D341Med (cell line): Measurements from ENCODE around the gene ACTL6A.
A peak's percentile ranks its signal among the peaks of the same experiment; 100 is the strongest.
"Not testable (repeated sequence)": the region's sequence is repeated elsewhere in the genome, so short reads cannot be mapped to it uniquely, and the experiment has no call there.

Experiments
- DNase-seq: peaks from one replicate; pipeline ENCODE4 v3.0.0; 2012; ENCODE audit warnings: low spot score

The ACTL6A gene

DNA sequence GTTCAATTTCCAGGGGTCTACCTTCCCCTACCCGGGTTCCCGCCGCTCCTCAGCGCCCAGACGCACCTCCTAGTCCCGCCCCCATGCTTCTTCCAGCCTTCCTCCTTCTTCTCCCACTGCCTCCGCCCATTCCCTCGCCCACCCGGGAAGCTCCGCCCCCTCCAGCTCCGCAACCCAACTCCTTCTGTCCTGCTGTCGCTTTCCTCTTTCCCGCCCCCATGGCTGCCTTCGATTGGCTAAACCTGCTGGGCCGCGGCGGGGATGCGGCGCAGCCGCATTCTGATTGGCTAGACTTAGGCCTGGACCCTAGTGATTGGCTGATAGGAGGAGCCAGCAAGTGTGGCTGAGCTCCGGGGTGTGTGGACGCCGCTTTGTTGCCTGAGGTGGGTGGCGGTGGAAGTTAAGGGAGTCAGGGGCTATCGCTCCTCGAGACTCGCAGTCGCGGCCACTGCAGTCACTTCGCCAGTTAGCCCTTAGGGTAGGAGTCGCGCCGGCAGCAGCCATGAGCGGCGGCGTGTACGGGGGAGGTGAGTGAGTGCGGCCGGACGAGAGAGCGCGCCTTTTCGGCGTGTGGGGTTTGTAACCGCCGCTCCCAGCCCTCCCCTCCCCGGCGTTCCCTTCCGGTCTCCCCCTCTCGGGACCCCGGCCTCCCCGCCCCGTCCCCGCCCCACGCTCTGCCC, at the start of gene ACTL6A:
Gene ACTL6A, plus strand, starts transcription at position 336 of the 680 bp plus-strand sequence. Its CDS starts 167 bp downstream, at position 503.
- DNase-seq, result peak; percentile 99

DNA sequence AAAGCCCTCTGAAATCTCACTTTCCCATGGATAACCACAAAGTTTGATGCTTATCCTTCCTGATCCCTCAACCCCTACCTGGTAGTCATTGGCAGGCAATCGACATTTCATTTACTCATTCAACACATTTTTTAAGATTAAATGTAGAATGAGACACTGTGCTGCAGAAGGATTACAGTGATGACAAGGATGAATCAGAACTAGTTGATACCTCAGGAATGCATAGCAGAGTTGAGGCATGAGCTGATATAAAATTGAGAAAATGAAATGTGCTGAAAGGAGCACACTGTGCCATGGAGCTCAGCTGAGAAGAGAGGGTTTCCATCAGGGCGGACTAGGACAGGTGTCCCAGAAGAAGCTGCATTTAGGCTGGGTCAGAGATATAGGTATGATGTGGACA, 48.9 kb upstream of the ACTL6A start:
- no peak for DNase-seq

DNA sequence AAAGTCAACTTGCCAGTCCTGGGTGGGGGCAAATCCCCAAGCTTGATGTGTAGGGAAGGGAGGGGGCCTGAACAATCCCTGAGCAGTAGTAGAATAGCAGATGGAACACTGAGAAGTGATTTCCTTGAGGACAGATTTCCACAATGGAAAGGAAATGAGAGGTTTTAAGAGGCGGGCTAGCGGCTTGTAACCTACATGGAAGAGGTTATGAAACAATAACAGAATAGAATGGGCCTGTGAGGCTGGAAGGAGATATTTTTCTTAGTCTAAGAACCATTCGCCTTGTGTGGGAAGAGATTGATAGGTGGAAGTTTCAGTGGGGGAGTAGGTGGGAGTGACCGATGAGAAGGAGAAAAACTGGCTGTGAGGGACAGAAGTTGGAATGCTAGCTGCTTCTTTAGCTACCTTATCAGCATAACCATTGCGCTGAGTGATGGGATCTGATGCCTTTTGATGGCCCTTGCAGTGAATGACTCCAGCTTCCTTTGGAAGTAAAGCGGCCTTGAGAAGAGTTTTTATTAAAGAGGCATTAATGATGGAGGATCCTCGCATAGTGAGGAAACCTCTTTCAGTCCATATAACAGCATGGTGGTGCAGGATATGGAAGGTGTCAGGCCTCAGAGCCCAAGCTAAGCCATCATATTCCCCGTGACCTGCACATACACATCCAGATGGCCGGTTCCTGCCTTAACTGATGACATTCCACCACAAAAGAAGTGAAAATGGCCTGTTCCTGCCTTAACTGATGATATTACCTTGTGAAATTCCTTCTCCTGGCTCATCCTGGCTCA, 46.1 kb upstream of the ACTL6A start:
- not testable (repeated sequence) for DNase-seq

DNA sequence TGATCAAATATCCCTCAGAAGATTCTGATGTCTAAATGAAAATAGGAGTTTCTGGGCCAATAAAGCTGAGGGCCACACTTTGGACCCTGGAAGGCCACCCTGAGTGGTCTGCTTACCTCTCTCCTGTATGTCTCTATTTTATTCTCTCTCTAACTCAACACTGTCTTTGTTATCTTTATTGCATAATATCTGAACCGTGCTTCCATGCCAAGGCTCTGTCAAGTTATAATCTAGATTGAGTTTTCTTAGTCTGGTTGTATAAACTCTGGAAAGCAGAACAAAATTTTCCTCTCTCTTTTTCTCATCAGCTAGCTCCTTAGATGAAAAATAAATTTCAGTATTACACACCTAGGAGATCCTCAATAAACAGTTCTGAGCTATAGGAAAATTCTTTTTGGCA, 36.2 kb upstream of the ACTL6A start:
- no peak for DNase-seq

DNA sequence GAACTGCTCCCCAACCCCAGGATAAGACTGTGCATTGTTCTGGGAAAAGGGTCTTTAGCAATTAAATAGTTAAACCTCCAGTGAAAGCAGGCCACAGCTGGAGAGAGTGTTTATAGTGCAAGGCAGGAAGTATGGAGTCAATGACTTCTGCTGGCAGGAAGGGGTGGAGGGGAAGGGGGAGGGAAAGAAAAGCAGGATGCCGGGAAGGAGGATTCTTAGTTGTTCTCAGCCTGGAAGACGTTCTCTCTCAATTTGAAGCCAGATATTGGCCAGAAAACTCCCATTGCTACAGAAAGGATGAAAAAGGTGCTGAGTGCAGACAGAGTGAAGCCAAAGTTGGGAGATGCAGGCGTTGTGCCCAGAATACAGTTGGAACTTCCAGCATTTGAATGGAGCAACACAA, 35.7 kb upstream of the ACTL6A start:
- no peak for DNase-seq

DNA sequence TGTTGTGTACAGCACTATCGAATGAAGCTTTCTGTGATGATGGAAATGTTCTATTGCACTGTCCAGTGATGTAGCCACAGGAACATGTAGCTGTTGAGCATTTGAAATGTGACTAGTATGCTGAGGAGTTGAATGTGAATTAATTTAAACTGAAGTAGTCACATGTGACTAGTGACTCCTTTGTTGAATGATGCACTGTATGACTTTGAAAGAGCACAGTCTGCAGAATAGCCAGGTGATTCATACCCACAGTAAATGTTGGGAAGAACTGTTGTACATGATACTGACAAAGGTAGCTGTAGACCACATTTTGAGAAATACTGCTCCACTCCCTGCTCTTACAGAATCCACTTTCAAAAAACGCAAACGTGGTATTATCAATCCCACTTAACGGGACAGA, 34.0 kb upstream of the ACTL6A start:
- no peak for DNase-seq

DNA sequence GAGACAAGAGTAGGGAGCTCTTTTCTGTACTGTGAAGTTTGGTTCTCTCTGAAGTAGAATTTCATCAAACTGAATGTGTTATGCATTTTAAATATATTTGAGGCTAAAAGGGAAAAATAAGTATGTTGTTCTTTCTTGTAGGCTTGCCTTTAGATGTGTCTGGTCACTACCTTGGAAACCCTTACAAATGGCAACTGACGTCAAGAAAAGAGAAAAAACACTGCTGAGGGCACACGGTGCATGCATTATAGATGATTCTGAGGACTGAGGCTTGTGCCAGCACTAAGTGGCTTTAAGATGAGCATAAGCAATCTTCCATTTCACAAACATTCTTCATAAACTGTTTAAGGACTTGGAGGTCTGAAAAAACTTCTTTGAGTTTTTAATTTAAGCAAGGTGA, 31.1 kb upstream of the ACTL6A start:
- DNase-seq, result no peak

DNA sequence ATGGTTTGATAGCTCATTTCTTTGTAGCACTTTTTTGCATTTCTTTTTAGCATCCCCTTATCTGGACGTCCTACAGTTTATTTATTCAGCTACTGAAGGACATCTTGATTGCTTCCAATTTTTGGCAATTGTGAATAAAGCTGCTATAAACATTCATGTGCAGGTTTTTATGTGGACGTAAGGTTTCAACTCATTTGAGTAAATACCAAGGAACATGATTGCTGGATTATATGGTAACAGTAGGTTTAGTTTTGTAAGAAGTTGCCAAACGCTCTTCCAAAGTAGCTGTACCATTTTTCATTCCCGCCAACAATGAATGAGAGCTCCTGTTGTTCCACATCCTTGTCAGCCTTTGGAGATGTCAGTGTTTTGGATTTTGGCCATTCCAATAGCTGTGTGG, 29.5 kb upstream of the ACTL6A start:
- DNase-seq, result no peak

DNA sequence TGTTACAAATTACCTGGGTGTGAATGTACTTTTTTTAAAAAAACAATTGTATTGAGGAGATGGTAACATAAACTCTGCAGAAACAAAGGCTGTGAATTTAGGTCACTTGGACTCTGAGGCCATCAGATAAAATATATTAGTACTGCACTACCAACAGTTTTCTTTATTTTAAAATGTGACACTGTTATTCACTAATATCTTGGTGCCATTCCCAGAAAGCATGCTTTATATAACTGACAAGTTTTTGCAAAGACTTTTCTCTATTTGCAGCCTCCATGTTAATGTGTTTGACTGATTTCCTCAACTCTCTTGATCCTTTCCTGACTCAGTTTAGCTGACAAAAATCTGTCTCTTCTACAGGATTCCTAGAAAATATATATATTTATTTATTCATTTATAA, 26.5 kb upstream of the ACTL6A start:
- DNase-seq, result no peak

DNA sequence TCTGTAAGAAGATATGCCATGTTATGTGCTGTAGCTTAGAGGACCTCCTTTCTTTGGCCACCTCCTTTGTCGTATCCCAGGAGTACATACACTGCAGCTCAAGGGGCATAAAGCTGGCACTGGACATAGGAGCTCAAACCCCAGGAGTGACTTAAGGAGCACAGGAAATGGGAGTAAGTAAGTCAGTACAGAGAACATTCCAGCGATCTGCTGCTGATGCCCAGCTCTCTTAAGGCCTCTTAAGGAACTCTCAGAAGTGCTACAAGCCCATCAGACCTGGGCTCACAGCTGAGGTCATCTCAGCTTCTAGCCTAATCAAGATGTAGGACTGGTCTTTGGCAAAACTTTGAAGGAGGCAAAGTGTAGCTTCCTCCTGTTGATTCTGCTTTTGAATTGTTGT, 21.6 kb upstream of the ACTL6A start:
- DNase-seq, result no peak

DNA sequence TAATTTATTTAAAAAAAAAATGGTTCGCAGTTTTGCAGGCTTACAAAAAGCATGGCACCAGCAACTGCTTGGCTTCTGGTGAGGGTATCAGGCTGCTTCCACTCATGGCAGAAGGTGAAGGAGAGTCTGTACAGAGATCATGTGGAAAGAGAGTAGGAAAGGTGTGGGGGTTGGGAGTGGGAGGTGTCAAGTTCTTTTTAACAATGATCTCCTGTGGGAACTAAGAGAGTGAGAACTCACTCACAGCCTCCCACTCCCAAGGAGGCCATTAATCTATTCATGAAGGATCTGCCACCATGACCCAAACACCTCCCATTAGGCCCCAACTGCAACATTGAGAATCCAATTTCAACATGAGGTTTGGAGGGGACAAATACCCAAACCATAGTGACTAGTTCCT, 21.1 kb upstream of the ACTL6A start:
- no peak for DNase-seq

DNA sequence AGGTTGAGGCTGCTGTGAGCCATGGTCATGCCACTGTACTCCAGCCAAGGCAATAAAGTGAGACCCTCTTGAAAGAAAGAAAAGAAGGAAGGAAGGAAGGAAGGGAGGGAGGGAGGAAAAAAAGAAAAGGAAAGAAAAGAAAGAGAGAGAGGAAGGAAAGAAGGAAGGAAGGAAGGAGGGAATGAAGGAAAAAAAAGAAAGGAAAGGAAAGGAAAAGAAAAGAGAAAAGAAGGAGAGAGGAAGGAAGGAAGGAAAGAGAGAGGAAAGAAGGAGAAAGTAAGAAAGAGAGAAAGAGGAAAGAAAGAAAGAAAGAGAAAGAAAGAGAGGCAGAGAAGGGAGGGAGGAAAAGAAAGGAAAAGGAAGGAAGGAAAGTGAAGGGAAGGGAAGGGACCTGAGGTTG, 20.4 kb upstream of the ACTL6A start:
- no peak for DNase-seq

DNA sequence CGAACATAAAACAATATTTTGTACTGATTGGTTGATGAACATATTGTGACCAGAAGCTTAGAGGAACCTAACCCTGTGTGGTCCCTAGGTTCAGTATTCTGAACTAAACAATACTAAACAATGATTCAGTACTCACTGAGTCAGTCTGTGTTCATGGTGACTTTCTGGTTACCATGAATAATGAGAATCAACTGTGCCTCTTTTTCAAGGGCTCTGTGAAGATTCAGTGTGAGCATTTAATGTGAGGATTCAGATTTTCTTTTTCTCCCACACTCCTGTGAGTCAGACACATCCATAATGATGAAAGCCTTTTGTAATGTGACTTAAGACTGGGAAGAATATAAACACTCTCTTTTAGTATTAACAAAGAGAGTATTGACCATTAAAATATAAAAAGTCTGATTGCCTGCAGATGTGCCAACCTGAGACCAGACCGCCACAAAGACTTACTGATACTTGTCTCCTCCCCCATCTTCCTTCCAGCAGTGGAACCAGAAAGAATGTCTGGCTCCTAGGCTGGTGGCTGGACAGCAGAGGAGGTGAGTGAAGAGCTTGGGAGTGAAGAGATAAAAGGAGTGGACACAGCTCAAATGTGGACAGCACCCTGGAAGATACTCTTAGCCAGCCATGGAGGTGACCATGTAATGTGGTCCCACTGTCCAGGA, 17.6 kb upstream of the ACTL6A start:
- DNase-seq, result no peak

DNA sequence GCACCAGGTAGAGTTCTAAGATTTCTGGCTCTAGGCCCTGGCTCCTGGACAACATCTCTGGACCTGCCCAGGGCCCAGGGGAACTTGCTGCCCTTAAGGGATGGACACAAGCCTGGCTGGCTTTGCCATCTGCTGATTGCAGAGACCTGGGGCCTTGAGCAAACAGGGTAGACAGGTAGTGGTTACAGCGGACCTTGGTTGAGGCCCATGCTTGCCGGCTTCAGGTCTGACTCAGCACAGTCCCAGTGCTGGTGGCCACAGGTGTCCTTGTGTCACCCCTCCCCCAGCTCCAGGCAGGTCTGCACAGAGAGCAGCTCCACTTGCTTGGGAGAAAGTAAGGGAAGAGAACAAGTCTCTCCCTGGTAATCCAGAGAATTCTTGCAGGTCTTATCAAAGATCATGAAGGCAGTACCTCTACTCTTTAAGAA, 15.9 kb upstream of the ACTL6A start:
- DNase-seq, result no peak

DNA sequence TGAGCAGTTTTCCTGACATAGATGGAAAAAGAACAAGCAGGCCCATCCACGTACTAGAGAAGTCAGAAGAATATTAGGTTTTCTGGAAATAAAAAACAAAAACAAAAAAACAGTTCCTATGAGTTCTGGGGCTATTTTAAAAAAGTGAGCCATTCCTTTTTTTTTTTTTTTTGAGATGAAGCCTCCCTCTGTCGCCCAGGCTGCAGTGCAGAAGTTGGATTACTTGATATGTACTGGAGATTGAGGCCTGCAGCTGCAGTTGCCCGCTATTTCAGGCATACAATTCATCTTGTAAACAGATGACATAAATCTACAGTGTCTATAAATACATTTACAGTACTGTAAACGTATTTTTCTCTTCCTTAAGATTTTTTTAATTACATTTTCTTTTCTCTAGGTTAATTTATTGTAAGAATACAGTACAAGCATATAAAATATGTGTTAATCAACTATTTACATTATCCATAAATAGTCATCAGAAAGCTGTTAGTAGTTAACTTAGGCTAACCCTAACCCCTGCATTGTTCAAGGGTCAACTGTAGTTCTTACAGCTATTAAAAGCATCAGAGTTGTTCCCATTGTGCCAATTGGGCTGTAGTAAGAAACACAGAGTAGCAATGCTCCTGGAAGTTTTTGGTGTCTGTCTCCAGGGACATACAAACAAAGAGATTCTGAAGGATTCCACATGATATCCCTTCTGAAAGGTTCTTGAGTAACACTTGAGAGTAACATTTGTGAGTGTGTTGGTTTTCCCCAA, 11.2 kb upstream of the ACTL6A start:
- no peak for DNase-seq

DNA sequence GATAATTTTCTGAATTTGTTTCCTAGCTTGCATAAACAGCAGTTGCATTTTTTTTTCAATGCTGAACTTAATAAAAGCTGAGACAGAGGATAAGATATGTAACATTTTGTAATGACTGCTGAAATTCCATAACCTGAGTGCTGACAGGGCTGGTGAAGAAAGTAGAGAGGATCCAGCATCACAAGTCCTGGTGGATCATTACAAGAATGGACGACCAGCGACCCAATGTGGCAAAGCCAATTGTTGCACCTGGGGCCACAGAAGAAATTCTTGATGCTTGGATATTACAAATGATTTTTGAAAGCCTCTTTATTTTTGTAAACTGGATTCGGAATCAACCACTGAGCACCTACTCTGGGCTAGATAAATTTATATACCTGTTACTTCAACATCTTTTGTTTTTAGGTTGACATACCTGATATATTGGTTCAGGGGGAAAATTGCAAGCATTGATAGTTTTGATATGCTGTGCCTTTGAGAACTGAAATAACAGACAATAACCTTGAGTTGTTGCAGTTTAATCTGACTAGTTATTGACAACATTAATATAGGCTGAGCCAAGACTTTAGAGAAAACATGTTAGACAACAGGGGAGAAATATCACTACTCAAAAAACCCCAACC, 3.9 kb upstream of the ACTL6A start:
- peak; percentile 76 for DNase-seq

DNA sequence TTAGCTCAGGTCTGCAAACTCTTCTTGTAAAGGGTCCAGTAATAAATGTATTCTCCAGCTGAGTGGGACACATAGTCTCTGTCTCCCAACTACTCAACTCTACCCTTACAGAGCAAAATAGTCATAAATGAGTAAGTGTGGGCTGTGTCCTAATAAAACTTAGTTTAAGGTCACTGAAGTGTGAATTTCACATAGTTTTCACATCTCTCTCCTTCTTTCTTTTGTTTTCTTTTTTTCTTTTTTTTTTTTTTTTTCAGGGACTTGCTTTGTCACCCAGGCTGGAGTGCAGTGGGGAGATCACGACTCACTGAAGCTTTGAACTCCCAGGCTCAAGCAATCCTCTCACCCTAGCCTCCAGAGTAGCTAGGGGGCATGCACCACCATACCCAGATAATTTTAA, 1.9 kb upstream of the ACTL6A start:
- DNase-seq, result no peak

DNA sequence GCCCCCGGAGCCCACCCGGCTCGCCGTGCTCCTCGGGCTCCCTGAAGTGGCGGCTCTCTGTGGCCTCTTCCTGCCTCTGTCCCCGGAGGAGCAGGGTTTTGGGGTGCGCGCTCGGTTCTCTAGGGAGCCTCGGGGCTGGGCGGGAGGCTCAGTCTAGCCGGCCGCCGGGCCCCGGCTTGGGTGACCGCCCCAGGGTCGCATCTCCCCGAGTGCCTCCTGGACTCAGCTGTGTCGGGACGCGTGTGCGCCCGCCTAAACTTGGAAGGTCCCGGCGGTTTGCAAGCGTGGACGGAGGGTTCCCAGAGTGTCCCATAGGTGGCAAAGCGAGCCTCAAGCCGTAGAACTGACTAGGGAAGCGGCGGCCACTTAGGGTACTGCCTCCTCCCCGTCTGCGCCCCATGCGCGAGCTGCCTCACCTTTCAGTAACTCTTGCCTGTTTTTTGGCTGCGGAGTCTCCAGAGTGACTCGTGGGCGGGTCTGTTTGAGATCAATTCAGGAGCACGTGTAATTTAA, 601 bp downstream of the ACTL6A start:
- peak; percentile 81 for DNase-seq

DNA sequence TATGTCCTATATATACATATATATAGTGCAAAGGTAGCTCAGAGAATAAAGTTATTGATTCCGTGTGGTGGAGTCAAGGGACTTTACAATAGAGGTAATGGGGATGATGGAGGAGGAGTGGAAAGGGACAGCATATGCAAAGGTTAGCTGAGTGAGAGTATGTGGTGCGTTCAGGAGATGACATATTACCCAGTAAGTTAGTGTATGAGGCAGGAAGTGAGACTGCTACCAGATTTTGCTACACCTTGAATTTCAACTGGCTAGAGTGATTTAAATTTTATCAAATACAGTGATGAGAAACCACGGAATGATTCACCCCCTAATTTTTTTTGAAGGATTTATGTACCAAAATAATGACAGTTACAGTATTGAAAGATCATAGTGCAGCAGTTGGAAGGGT, 2.8 kb downstream of the ACTL6A start:
- DNase-seq, result no peak

DNA sequence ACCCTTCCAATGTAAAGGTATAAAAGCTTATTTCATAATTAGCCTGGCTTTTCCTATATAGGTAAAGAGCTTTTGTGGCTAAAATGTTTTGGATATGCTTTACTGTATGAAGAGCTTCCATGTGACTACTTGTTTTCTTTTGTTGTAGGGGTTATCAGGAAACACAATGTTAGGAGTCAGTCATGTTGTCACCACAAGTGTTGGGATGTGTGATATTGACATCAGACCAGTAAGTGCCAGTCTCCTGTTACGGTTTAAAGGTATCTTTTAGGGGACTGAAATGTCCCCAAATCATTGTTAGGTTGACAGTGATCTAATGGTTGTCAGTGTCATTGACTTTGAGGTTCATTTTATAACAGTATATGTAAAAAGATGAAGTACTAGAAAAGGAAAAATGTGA, 18.3 kb downstream of the ACTL6A start:
- no peak for DNase-seq

DNA sequence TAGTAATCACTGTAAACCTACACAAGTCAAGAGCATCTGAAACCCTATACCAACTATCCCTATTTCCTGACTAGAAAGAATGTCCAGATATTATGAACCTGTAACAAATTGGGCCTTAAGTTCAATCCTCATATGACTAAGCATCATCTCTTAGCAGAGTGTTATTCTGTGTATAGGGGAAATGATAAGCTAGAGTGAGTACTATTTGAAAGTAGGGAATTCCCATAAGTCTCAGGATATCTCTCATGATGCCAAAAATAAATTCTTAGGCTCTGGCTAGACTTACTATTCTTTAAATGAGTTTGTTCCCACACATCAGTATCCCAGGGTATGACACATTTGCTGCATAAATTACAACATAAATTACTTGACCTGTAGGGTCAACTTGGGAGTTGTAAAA, 26.4 kb downstream of the ACTL6A start:
- no peak for DNase-seq

DNA sequence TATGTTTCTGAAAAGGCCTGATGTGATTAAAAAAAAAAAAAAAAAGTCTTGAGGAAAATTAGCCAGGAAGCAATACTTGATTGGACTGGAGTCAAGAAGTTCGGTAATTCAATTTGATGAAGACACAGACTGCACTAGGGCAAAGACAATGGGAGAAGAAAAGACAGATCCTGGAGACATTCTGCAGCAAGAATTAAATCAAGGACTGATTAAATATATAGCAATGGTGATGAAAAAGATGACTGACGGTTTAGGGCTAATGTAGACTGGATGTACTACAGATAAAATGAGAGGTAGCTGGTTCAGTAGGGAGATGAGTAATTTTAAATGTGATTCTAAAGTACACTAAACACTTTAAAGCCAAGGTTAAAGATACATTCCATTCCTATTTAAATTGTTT, 27.9 kb downstream of the ACTL6A start:
- no peak for DNase-seq
